ENCODE measurements around the gene RAB3B.

The RAB3B gene

DNA sequence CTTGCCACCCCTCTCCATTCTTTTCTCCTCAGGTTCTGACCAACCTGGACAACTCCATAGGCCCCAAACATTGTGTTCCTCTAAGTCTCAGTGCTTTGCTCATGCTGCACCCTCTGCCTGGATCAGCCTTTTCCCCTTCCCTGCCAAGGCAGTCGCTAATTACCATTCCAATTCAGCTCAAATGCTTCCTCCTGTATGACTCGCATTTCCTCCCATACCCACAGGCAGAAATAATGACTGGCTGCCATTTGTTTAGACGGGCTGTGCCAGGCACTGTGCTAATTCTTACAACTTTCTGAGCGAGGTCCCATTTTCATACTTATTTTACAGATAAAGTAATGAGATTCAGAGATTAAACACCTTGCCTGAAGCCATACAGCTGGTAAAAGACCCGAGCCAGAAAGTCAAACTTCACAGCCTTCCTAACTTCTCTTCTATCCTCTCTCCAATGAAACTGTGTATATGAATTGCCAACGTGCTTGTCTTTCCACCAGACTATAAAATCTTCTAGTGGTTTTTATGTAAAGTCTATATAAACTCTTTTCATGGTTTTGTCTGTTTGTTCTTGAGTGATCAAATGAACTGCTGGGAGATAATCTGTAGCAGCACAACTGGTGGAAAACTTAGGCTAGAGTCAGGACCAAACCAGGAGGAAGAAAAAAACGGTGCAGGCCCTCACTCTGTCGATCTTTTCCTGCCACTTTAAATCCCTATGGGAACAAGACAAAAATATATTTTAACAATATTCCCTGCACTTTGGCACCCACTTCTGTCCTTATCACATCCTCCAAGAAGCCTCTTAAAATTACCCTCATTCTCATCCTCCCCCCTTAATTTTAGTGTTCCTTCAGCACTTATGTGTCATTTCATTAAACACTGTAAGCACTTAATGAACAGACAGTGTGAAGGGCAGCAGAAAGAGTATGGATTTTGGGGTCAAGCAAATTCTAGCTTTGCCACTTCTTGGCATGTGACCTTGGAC is 33.7 kb downstream of the RAB3B start:
- DNase-seq (ENCODE audit: low read depth): no peak

DNA sequence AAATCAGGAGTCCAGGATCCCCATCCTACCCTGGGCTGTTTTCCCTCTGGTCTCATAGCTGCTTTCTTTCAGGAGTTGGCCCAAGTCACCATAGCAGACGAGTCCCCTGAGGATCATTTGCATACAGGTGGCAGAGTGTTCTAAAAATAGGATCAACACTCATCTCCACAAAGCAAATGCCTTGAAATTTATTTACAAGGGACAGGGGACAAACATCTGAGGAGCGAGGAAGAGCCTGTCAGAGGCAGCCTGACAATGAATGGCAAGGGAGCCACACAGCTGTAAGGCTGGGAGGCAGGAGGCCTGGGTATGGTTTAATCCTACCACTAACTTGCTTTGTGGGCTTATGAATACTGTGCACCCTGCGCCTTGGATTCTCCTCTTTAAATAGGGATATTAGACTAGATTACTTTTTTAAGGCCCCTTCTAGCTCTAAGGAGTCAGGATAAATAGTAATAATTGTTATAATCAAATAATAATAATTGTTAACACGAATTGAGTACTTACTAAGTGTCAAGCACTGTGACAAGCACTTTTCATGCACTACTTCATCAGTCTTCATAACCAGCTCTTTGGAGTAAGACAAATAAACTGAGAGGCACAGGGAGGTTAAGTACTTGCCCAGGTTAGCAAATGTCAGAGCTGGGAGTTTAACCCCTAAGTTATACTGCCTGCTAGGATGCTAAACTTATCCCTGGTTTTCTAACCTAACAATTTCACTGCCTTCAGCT is 34.5 kb downstream of the RAB3B start:
- DNase-seq (ENCODE audit: low read depth): no peak

DNA sequence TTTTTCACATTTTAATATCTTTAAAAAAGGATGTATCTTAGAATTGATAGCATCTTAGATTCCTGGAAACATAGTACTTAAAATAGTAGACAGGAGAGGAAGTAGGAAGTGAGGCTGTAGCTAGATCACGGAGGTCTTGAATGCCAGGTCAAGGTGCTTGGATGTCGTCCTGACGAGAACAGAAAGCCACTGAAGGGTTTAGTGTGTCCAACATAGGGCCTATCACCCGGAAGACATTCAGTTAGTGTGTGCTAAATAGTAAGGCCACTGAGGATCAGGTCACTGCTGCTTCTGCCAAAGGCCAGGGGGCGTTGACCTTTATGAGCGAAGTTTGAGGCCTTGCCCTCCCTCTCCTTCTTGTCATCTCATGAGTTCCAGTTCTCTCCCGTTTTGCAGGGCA is 35.7 kb downstream of the RAB3B start:
- DNase-seq (ENCODE audit: low read depth): no peak

DNA sequence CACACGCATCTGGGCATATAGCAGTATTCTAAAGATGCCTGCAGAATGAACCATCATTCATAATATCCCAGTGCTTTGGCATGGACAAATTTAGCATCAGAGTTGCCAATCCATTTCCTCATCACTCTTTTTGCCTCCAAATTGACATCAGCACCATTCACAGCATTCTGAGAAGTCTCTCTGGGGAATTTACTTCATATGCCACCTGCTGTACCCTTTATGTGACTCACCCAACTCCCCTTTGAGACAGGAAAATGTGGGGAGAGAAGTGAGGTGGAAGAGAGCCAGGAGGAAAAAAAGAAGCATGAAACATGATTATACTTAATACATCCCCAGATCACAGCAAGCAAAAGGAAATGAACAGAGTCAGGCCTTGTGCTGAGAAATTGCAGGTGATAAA is 37.4 kb downstream of the RAB3B start:
- DNase-seq (ENCODE audit: low read depth): no peak

DNA sequence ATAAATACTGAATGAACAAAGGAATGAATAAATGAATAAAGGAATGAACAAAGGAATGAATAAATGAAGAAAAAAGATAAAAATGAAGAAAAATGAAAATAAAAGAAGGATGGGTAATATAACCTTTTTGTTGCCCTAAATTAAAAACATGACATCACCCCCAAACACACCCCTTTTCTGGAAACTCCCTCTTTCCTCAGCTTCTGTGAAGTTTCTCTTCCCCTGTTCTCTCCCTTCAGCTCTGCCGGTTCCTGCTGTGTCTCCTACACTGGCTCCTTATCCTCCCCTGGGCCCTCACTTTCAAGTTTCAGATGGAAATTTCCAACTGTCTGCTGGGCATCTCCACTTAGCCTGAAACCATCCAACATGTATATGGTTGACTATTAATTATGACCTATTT is 37.9 kb downstream of the RAB3B start:
- no peak for DNase-seq (ENCODE audit: low read depth)

DNA sequence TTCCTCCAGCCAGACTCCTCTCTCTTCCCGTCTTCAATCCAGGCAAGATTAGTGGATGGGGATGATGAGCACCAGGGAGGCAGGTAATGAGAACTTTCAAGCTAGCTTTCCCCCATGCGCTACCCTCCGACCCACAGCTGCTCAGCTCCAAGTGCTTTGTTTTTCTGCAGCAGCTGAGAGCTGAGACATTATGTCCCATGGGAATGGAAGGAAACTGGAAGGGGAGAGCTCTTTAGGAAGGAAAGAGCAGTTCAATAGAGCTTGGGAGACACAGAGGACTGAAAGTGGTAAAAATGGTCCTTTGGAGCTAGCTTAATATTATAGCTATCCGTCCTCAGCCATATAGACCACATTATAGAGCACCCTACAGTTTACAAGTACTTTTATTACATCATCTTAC is 39.8 kb downstream of the RAB3B start:
- DNase-seq (ENCODE audit: low read depth): no peak

DNA sequence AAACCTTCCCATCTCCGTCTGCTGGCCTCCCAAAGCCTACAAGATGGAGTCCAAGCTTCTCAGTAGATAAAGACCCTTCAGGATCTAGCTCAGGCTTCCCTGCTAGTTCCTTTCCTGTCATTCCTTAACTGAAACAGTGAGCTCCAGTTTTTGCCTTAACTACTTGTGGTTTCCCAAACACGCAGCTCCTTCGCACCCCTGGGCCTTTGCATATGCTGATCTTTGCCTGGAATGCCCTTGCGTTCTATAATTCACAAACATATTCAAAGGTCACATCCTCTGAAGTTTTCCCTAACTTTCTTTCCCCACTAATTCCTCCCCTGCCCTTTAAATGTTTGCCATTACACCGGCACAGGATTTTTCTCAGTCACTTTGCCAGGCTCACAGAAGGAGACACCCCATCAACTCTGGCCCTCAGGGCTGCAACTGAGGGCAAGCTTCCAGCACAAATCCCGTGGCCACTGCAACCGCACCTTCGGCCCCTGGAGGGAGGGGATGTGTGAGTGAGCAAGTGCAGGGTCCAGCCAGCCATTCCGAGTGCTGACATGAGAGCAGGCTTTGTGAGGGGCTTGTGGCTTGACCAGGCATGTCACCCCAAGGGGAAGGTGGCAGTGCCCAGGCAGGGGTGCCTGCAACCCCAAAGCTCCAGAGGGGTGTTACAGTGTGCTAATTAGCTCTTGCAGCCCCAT is 41.3 kb downstream of the RAB3B start:
- DNase-seq (ENCODE audit: low read depth): no peak

DNA sequence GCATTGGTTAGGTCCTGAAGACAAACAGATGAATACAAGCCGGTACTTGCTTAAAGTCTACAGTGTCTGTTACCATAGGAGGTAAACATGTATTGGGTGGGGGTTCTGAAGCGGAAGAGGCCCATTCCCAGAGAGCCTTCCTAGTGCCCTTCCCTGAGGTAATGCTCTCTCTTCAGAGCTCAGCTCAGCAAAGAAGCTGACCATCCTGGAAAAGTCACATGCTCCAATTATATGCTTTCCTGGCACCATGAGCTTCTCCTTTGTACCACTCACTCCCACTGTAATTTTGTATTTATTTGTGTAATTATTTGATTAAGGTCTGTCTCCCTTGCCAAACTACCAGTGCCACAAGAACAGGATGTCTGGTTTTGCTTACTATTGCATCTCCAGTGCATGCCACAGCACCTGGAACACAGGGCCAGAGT is 42.0 kb downstream of the RAB3B start:
- DNase-seq (ENCODE audit: low read depth): no peak

DNA sequence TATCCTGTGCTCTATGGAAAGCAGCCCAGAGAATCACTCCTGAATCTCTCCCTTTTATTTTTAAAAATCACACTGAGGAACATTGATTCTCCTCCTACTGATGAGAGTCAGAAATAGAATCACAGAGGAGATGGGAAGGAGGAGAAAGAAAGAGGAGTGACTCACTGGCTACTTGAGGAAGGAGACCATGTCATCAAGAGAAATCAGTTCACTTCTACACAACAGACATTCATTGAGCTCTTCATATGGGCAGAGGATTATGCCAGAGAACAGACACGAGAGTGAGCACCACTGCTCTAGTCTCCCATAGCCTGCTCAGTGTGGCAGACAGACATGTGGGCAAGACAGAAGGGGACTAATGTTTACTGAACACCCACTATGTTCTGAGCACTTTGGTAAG is 44.2 kb downstream of the RAB3B start:
- no peak for DNase-seq (ENCODE audit: low read depth)

DNA sequence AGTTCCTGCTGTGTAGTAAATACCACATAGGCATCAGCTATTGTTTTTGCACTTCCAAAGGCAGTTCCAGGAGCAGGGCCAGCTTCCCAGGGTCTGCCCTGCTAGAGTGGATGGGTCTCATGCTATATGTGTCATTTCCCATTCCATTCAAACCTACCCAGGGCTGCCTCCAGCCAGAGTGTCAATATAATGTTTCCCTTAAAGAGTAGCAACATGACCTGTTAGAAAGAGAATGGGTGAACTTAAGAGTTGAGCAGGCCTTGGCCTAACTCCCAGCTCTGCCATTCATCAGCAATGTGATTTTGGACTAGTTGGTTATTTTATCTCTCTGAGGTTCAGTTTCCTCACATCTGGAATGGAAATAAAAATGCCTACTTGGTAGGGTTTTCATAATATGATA is 44.9 kb downstream of the RAB3B start:
- no peak for DNase-seq (ENCODE audit: low read depth)

DNA sequence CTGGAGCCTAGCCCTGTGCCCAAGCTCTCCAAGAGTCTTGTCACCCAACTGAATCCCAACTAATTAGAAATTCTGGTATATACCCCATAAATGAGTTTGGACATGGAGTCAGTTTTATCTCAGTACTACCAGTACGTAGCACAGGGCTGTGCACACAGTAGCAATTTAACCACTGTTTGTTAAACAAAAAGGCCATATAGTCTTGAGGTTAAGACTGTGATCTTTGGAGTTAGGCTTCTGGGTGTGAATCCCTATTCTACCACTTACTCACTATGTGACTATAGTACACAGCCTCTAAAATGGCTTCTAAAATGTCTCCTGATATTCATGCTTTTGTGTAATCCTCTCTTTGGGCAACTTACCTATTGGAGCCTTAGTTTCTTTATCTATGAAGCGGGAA is 48.2 kb downstream of the RAB3B start:
- DNase-seq (ENCODE audit: low read depth): no peak

DNA sequence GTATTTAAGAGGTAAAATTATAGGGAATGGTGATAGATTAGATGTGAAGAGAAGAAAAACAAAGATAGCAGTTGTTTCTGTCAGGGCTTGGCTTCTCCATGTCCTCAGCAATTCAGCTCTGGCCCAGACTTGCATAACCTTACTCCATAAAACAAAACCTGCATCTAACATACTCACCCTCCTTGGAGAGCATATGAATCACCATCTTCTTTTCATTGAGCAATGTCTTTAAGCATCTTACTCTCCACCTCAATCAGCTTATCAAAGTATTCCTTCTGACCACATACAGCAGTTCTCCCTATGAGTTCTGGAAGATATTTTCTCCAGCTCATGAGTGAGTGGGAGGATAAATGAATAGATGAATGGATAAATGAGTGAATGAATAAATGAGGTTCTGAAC is 49.0 kb downstream of the RAB3B start:
- no peak for DNase-seq (ENCODE audit: low read depth)

DNA sequence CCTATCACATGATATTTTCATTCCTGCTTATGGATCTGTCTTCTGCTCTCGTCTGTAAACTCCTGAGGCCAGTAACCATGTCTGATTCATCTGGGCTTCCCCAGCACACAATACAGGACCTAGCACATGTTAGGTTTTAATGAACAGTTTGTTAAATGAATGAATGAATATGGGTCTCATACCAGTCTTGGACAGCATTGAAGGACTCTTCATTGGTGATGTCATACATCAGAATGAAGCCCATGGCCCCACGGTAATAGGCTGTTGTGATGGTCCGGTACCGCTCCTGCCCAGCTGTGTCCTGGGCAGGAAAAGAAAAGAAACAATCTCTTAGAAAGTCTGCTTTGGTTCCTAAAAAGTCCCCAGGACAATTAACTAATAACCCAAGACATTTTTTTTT is 53.4 kb downstream of the RAB3B start:
- no peak for DNase-seq (ENCODE audit: low read depth)

DNA sequence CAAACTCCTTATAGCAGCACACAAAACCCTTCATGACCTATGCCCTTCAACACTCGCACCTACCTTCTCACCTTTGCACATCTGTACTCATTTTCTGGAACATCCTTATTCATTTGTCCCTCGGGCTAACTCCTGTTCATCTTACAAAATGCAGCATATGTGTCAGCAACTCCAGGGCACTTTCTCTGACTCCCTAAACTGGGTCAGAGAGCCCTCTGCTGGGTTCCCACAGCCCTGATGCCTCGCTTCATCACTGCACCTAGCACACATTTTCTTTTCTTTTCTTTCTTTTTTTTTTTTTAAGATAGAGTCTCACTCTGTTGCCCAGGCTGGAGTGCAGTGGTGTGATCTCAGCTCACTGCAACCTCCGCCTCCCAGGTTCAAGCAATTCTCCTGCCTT is 54.0 kb downstream of the RAB3B start:
- DNase-seq (ENCODE audit: low read depth): no peak

DNA sequence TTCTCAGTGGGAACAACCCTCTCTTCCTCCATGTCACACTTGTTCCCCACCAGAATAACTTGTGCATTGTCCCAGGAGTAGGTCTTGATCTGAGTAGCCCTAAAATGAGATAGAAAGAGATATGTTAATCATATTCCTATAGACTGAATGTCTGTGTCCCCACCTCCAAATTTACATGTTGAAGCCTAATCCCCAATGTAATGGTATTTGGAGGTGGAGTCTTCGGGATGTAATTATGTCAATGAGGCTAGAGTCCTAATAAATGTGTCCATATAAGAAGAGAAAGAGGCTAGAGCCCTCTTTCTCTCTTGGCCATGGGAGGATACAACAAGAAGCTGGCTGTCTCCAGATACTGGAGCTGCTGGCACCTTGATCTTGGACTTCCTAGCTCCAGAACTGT is 57.2 kb downstream of the RAB3B start:
- no peak for DNase-seq (ENCODE audit: low read depth)

DNA sequence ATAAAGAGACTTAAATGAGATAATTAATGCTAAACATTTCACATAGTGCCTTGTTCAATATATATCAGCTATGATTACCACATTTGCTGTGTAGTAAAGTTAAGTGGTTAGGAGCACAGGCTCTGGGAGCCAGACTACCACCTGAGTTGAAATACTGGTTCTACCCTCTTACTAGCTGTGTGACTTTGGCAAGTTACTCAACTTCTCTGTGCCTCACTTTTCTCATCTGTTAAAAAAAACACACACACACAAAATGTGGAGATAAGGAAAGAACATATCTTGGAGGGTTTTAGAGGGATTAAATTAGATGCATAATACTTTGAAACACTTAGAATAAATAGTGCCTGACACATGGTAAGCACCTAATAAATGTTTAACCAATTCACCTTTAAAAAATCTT is 60.2 kb downstream of the RAB3B start:
- no peak for DNase-seq (ENCODE audit: low read depth)

DNA sequence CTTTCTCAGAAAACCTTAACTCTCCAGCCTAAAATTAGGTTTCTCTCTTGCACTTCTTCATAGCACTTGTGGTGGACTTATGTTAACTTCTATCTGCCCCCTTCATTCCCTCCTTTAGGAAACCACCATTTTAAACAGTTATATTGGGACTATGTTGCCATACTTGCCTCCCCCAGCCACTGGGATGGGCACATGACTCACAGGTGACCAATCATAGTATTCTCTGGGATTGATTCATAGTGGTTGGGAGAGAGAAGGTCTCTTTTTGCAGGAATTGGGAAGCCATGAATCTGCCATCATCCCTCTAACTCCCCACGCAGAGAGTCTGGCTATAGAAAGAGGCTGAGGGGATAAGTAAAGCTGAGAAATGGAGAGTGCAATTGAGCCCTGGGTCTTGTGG is 61.6 kb downstream of the RAB3B start:
- no peak for DNase-seq (ENCODE audit: low read depth)

DNA sequence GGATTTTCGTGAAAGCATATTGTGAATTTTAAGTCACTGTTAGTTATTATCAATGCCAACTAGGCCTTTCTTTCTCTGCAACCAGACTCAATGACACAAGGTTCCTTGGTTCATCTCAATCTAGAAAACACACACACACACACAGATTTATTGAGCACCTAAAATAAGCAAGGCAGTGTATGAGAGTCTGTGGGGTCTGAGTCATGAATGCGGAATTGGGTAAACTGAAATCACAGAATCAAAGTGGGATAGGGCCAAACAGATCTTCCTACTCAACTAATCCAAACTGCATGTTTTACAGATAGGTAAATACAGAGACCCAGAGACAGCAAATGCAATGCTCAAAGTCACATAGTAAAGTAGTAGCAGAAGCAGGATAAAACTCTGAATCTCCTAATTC is 63.5 kb downstream of the RAB3B start:
- no peak for DNase-seq (ENCODE audit: low read depth)

DNA sequence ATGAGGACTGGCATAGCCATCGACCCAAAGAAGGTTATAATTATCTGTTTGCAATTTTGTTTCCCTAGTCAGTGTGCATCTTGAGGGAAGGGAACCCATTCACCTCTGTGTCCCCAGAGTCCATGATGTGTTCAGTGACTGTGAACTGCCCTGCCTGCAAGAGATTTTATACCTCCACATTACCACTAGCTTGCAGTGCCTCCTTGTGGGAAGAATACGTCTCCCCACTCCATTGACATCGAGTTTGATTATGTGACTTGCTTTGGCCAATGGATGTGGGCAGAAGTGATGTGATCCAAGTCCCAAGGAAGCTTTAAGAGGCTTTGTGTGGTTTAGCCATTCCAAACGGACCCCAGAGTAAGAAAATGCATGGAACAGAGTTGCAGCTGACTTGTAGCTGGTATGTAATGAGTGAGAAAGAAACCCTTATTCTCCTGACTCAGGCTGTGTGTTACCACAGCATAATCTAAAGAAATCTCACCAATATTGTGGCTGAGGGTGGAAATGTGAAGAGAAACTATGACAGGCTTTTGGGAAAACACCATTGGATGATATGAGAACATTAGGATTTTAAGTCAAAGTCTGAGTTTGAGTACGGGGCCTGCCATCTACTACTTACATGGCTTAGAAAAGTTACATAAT is 64.2 kb downstream of the RAB3B start:
- no peak for DNase-seq (ENCODE audit: low read depth)

DNA sequence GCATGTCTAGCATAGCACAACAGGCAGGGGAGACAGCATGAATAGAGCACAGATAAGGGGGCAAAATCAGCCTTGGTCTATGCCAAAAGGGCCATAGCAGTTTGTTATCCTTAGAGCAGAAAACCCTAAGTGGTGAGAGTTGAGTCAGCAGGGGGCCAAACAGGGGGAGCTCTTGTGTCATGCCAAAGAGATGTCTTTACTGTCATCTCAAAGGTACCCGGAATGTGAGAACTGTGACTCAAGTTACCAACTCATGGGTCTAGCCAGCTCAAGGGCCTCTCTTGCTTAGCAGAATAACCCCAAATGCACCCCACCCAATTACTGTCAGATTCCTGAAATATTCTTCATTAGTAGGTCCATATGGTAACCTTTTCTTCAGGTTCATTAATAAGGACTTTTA is 66.0 kb downstream of the RAB3B start:
- DNase-seq (ENCODE audit: low read depth): no peak

DNA sequence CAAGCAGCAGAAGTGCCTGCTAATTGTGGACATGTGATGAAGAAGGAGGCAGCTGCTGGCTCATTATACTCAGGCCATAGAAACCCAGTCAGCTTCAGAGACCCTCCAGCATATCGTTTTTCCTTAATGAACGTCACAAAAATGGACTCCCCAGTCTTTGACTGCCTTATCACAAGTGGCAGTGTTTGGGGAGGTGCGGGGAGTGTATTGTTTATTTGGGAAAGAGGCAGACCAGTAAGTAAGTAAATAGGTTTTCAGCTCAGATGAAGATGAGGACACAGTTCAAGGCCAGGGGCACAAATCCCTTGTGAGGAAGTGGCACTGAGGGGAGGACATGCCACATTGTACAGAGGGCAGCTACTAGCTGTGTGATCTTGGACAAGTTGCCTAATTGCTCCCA is 68.5 kb downstream of the RAB3B start:
- DNase-seq (ENCODE audit: low read depth): no peak

DNA sequence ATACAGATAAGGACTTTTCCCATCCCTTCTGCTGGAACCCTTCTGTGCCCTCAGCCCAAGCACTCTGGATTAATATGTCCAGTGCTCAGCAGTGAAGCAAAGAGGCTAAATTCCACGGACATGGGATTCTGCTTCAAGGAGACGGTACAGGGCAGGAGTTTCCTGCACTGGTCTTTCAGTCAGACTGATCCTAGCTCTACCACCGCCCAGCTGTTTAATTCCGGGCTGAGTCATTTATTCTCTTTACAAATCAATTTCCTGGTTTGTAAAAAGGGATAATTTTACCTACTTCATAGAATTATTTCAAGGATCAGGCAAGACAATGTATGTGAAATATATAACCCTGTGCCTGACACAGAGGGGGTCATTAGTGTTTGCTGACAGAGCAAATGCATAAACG is 70.4 kb downstream of the RAB3B start:
- DNase-seq (ENCODE audit: low read depth): no peak

Data from stimulated activated CD8-positive, alpha-beta memory T cell treated with anti-CD3 and anti-CD28 coated beads, Interleukin-4, amount 100 ng/mL, for 24 hours (primary cell).